GM18867 (cell line): Measurements from ENCODE around the gene GPC5.
A peak's percentile ranks its signal among the peaks of the same experiment; 100 is the strongest.
"Not testable (repeated sequence)": the region's sequence is repeated elsewhere in the genome, so short reads cannot be mapped to it uniquely, and the experiment has no call there.

Experiments
- ATAC-seq: cut with Tn5 transposase; IDR thresholded peaks from one replicate; pipeline ENCODE4 v1.9.1; 2021; ENCODE audit warnings: mild to moderate bottlenecking, moderate library complexity; ENCODE audit not compliant: unreplicated experiment

Gene GPC5

GRCh38 chr13:92679602-92680001 is 1281.2 kb downstream of the GPC5 start:
- no peak for ATAC-seq

DNA sequence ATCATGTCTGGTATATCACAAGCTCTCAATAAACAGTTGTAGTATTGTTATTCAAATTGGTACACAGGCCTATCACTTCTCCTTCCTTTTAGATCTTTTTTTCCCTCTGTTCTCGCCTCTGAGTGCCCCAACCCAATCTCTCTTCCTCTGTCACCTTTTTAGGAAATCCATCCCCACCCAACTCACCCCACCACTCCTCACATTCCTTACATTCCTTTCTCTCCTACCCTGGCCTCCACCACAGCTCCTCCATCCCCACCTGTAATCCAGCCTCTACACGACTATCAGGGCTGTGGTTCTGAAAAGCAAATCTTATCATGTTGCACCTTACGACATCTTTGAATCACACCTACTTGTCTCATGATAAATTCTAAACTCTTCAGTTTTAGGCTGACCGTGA is 1282.8 kb downstream of the GPC5 start:
- no peak for ATAC-seq

DNA sequence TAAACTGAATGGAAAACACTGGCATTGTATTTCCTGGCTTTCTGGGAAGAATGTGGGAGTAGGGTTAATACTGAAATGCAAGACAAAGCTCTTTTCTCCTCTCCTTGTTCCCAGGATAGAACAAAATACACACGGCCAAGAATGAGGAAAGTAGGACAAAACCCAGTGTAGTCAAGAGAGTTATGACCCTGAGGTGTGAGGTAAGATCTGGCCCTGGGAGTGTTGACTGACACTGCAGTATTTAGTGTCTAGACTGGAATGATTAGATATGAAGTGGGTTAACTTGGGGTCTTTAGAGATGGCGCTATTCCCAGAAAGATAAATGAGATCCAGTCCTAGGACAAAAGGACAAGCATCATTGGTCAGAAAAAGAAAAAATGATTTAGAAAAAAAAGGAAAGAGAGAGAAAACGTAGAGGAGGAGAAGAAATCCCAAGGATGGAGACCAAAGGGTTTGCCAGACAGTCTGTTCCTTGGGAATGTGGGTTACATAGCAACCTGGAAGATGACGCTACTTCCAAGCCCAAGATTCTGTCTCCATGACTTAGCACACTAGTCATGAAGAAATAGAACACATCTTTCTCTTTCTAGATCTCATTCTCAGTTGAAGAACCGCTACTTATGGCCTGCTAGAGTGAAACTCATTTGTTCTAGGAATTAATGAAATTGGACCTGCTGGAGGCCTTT is 1284.6 kb downstream of the GPC5 start:
- ATAC-seq, result no peak

DNA sequence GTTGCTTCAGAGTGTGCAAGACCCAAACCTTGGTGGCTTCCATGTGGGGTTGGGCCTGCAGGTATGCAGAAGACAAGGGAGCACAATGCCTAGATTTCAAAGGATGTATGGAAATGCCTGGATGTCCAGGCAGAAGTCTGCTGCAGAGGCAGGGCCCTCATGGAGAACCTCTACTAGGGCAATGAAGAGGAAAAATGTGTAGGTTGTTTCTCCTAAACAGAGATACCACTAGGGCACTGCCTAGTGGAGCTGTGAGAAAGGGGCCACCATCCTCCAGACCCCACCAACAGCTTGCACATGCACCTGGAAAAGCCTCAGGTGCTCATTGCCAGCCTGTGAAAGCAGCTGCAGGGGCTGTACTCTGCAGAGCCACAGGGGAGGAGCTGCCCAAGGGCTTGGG is 1295.6 kb downstream of the GPC5 start:
- no peak for ATAC-seq

- not testable (repeated sequence) for ATAC-seq
These were observed 1297.4 kb downstream of the GPC5 start for GRCh38 chr13:92695827-92696226.

DNA sequence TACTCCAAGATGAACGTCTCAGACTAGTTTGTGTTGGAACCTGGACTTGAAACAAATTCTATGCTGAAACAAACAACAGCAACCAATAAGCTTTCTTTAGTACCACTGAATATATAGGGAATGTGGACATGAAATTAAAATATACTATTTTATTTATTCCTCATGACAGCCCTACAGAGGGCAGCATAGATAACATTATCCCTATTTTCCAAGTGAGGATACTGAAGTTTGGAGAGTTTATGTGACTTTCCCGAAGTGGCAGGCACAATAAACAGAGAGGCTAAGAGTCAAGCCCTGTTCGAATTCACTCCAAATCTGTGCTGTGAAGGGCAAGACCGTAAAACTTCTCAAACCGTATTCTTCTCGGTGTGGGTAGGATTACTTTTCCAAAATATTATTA is 1318.3 kb downstream of the GPC5 start:
- no peak for ATAC-seq

DNA sequence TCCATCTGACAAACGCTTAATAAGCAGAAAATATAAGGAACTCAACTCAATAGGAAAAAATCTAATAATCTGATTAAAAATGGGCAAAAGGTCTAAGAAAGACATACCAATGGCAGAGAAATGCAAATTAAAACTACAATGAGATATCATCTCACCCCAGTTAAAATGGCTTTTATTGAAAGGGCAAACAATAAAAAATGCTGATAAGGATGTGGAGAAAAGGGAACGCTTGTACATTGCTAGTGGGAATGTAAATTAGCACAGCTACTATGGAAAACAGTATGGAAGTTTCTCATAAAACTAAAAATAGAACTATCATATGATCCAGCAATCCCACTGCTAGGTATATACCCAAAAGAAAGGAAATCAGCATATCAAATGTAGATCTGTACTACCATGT is 1319.4 kb downstream of the GPC5 start:
- ATAC-seq, result no peak

DNA sequence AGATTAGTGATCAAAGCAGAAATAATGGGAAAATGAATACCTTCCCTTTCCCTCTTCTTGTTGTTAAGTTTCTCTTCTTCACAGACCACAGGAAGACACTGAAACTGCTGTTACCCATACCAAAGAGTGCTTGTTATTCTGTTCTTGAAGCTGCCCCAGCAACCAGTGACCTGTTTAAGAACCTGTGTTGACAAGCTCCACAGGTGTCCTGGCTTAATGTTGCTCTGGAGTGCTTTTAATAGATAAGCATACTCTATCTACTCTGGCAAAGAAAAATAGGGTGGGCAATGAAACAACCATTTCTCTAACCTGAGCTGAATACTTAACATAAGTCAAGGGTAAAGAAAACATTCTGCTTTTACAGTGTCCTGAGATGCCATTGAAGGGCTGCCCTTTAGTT is 1321.4 kb downstream of the GPC5 start:
- ATAC-seq, result no peak

GRCh38 chr13:92721620-92722019 is 1323.2 kb downstream of the GPC5 start:
- no peak for ATAC-seq

DNA sequence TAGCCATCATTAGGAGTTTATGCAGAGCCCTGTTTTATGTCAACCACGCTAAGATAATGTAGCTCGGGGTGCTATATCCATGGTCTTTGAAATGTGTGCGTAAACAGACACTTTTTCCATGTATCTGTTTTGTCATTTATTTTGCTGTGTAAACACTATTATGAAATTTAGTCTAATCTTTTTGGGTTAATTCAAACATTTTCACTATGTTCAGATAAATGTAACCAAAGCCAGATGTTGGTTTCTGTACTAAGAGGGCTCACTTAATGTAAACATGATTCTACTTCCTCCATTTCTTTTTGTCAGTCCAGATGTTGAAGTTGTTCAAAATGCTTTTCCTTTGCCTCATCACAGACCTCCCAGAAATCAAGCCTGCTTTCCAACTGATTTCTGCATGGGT is 1328.7 kb downstream of the GPC5 start:
- no peak for ATAC-seq

- ATAC-seq, result no peak
These were observed 1335.6 kb downstream of the GPC5 start for GRCh38 chr13:92734068-92734467.

GRCh38 chr13:92734545-92734944 is 1336.1 kb downstream of the GPC5 start:
- ATAC-seq, result no peak

- no peak for ATAC-seq
These were observed 1337.5 kb downstream of the GPC5 start for GRCh38 chr13:92735909-92736308.

- ATAC-seq, result no peak
These were observed 1340.9 kb downstream of the GPC5 start for GRCh38 chr13:92739306-92739818.

DNA sequence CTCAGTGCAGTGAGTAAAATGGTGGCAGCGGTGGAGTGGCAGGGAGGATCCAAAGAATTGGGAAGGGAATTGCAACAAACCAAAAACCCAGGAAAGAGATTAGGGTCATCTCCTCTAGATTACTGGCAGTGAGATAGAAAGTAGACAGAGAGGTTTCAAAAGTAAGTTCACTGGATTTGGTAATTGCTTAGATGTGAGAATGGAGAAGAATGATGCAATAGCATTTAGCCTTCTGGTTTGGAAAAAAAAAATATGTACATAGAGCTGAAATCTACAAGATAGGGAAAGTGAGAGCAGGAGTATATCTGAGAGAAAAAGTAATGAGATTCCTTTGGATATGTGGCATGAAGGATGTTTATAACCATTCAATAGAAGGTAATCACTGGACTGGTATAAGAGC is 1345.6 kb downstream of the GPC5 start:
- no peak for ATAC-seq

- no peak for ATAC-seq
These were observed 1346.8 kb downstream of the GPC5 start for GRCh38 chr13:92745258-92745657.

GRCh38 chr13:92752705-92753104 is 1354.3 kb downstream of the GPC5 start:
- ATAC-seq, result not testable (repeated sequence)

DNA sequence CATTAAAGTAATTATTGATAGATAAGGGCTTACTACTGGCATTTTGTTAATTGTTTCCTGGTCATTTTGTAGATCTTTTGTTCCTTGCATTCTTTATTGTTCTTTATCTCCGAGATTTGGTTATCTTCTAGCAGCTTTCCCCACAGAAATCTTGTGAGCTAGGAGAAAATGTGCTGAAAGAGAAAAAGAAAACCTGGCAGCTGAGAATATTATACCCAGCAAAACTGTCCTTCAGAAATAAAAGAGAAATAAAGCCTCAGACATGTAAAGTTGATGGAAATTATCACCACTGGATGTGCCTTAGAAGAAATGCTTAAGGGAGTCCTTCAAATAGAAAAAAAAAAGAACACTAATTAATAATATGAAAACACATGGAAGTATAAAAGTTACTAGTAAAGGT is 1363.3 kb downstream of the GPC5 start:
- no peak for ATAC-seq

GRCh38 chr13:92767468-92767867 is 1369.0 kb downstream of the GPC5 start:
- ATAC-seq, result peak; percentile 87

DNA sequence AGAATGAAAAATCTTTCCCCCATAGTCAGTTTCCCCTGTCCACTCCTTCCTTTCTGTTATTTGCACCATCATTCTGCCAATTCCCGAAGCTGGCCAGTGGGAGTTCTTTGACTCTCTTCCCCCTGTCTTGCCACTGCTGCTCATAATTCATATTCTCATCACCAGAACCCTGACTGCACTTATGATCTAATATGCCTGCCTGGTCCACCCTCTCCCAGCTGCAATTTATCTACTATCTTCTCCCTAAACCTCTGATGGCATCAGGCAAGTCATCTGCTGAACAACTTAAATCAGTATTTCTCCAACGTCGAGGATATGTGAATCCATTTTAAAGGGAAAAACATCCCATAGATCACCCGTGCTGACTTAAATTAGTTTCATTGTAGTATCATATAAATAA is 1370.2 kb downstream of the GPC5 start:
- no peak for ATAC-seq

- ATAC-seq, result no peak
These were observed 1370.6 kb downstream of the GPC5 start for GRCh38 chr13:92769046-92769445.

GRCh38 chr13:92775658-92776057 is 1377.2 kb downstream of the GPC5 start:
- ATAC-seq, result no peak
